Gastroesophageal sphincter (tissue), 4 donors: Measurements from ENCODE around the gene ASIC3. TPM values are rescaled to one million over a fixed set of nuclear protein-coding genes. Genes with fewer than 3 reads are reported as not detected.

Source experiments
- ATAC-seq: fragments of 150-250 bp; one replicate; pipeline ENCODE4 v1.9.1; 2016; ENCODE audit warnings: mild to moderate bottlenecking, moderate library complexity
- H3K27ac ChIP-seq, 4 donors: fragments of 200-600 bp; sonication (generic) in 3 of 4; 1 replicate in 3 of 4; 2 replicates in 1 of 4; pipeline ENCODE4 v1.5.1; 2016 to 2019
- H3K27me3 ChIP-seq: fragments of 200-600 bp; sonication (generic); one replicate; pipeline ENCODE4 v1.5.1; 2019
- H3K36me3 ChIP-seq, 2 donors: fragments of 200-600 bp; sonication (generic); one replicate each; pipeline ENCODE4 v1.5.1; 2019; ENCODE audit warnings: control low read depth in 1 of 2
- H3K4me1 ChIP-seq, 3 donors: fragments of 200-600 bp; sonication (generic); 1 replicate in 2 of 3; 2 replicates in 1 of 3; pipeline ENCODE4 v1.5.1; 2016 to 2019; ENCODE audit warnings: control low read depth in 2 of 3
- H3K4me3 ChIP-seq, 2 donors: fragments of 200-600 bp; sonication (generic); one replicate each; pipeline ENCODE4 v1.5.1; 2019; ENCODE audit warnings: mild to moderate bottlenecking in 1 of 2, moderate library complexity in 1 of 2
- H3K9me3 ChIP-seq, 3 donors: fragments of 200-600 bp; sonication (generic); one replicate each; pipeline ENCODE4 v1.5.1; 2017 to 2019; ENCODE audit warnings: control low read depth in 2 of 3
- CTCF ChIP-seq, 4 experiments: fragments of 200-600 bp in 2 of 4; fragments of 450-650 bp in 2 of 4; sonication (generic) in 1 of 4; IDR thresholded peaks; one replicate each; pipeline ENCODE4 v1.5.1; 2017 to 2019; ENCODE audit warnings: antibody characterized with exemption in 4 of 4, mild to moderate bottlenecking in 2 of 4, moderate library complexity in 2 of 4
- EP300 ChIP-seq: sonication (generic); formaldehyde crosslinking; IDR thresholded peaks from one replicate; pipeline ENCODE4 v1.6.1; 2017; ENCODE audit warnings: antibody characterized with exemption, mild to moderate bottlenecking
- POLR2A ChIP-seq, 2 donors: fragments of 450-650 bp; IDR thresholded peaks; one replicate each; pipeline ENCODE4 v1.6.1; 2017; ENCODE audit warnings: antibody characterized with exemption in 2 of 2, mild to moderate bottlenecking in 2 of 2, moderate library complexity in 1 of 2
- POLR2AphosphoS5 ChIP-seq: sonication (generic); formaldehyde crosslinking; IDR thresholded peaks from one replicate; pipeline ENCODE4 v1.6.1; 2017; ENCODE audit warnings: antibody characterized with exemption
- WGBS, 2 donors: methylation state at CpG; one replicate each; pipeline ENCODE4 v1.1.5; 2018; ENCODE audit warnings: low coverage in 1 of 2; 5-methylcytosine and 5-hydroxymethylcytosine counted together
- total RNA-seq, 4 donors: library from RNA; depleted of rRNA; stranded (reverse); fragments of >200 nt; gene quantifications; one replicate each; pipeline ENCODE4 v1.1.0, GENCODE V29; 2016

Gene ASIC3
- total RNA-seq, 4 donors from 2014 or later = 1.7 to 3.1 (median 2.1) TPM; not detected in 1

GRCh38 chr7:151088856-151089699 is 40.7 kb downstream of the ASIC3 start:
- Histone ChIP-seq H3K27ac (peak overlapping the region; percentile 74 to 98 (median 91)), H3K36me3 (peaks cover 0 to 14% of the 10 kb centered on the region in 2 donors), H3K27me3 (no peaks in the 10 kb centered on the region), H3K9me3 (no peaks in the 10 kb centered on the region), H3K4me3 (peak overlapping the region; percentile 88 to 93), H3K4me1 (peaks cover 11 to 83% (median 48%) of the 10 kb centered on the region in 3 donors)
- TF ChIP-seq CTCF (IDR thresholded peaks at IDR 0.05) (no peak), POLR2A (IDR thresholded peaks at IDR 0.05) (no peak), EP300 (no peak), POLR2AphosphoS5 (no peak)
- WGBS, 2 donors = 5 to 6% methylated on average over 9 to 26 of the region's 30 CpGs
- peak; percentile 51 for ATAC-seq

- Histone ChIP-seq H3K4me3 (peak overlapping the region in 1 of 2 donors; percentile 88), H3K9me3 (no peaks in the 10 kb centered on the region), H3K27ac (peak overlapping the region; percentile 74 to 98 (median 91)), H3K27me3 (no peaks in the 10 kb centered on the region), H3K36me3 (peaks cover 0 to 14% of the 10 kb centered on the region in 2 donors), H3K4me1 (peaks cover 11 to 89% (median 50%) of the 10 kb centered on the region in 3 donors)
- ATAC-seq = no peak
- WGBS, 2 donors = 40 to 78% methylated on average over 3 to 14 of the region's 22 CpGs
- TF ChIP-seq POLR2AphosphoS5 = peak; percentile 3
- TF ChIP-seq POLR2A (IDR thresholded peaks at IDR 0.05) = no peak
These were observed 41.8 kb downstream of the ASIC3 start for GRCh38 chr7:151089893-151090730.

GRCh38 chr7:151091003-151091402 is 42.7 kb downstream of the ASIC3 start:
- ATAC-seq = no peak
- Histone ChIP-seq H3K4me1 (peaks cover 11 to 88% (median 44%) of the 10 kb centered on the region in 3 donors), H3K27me3 (no peaks in the 10 kb centered on the region), H3K27ac (peak overlapping the region in 3 of 4 donors; percentile 24 to 98 (median 89)), H3K4me3 (no peak overlapping the region), H3K9me3 (no peaks in the 10 kb centered on the region), H3K36me3 (peaks cover 0 to 14% of the 10 kb centered on the region in 2 donors)
- WGBS, 2 donors = 80 to 100% methylated on average over 1 to 3 of the region's 7 CpGs
- TF ChIP-seq POLR2AphosphoS5 (no peak), EP300 (no peak), POLR2A (IDR thresholded peaks at IDR 0.05) (no peak), CTCF (IDR thresholded peaks at IDR 0.05) (no peak)

- WGBS, 2 donors = 0% methylated on average over 2 of the region's 6 CpGs; no CpG with 5 or more reads in 1 of the 2 donors
- H3K27ac ChIP-seq = peak overlapping the region in 2 of 4 donors; percentile 89 to 98
- peaks cover 11 to 90% (median 44%) of the 10 kb centered on the region in 3 donors for H3K4me1 ChIP-seq
- no peak for ATAC-seq
- TF ChIP-seq POLR2A (IDR thresholded peaks at IDR 0.05) = no peak
- peak in 2 of 4 experiments; percentile 8 to 51 for TF ChIP-seq CTCF (IDR thresholded peaks at IDR 0.05)
- H3K36me3 ChIP-seq = peaks cover 0 to 14% of the 10 kb centered on the region in 2 donors
- no peaks in the 10 kb centered on the region for H3K9me3 ChIP-seq
- H3K4me3 ChIP-seq = no peak overlapping the region
- H3K27me3 ChIP-seq = no peaks in the 10 kb centered on the region
These were observed 43.1 kb downstream of the ASIC3 start for GRCh38 chr7:151091431-151091830.

GRCh38 chr7:151091988-151092387 is 43.7 kb downstream of the ASIC3 start:
- Histone ChIP-seq H3K4me3 (no peak overlapping the region), H3K27me3 (no peaks in the 10 kb centered on the region), H3K36me3 (peaks cover 0 to 14% of the 10 kb centered on the region in 2 donors), H3K4me1 (peaks cover 11 to 89% (median 44%) of the 10 kb centered on the region in 3 donors), H3K9me3 (no peaks in the 10 kb centered on the region), H3K27ac (peak overlapping the region in 2 of 4 donors; percentile 89 to 98)
- WGBS, 2 donors = 82 to 85% methylated on average over 14 of the region's 14 CpGs
- TF ChIP-seq EP300 (no peak), CTCF (IDR thresholded peaks at IDR 0.05) (no peak), POLR2AphosphoS5 (no peak), POLR2A (IDR thresholded peaks at IDR 0.05) (no peak)
- no peak for ATAC-seq
